K562 (cell line): Measurements from ENCODE around the gene ZNF581. TPM values are rescaled to one million over a fixed set of nuclear protein-coding genes. Genes with fewer than 3 reads are reported as not detected.
A peak's percentile ranks its signal among the peaks of the same experiment; 100 is the strongest.

Source experiments
- BCOR ChIP-seq: fragments of 450-650 bp; IDR thresholded peaks from 2 replicates; pipeline ENCODE4 v1.6.1; 2016
- ETV5 ChIP-seq: sonication (generic); formaldehyde crosslinking; IDR thresholded peaks from 2 replicates; pipeline ENCODE4 v1.4.0; 2020; ENCODE audit warnings: low read depth, mild to moderate bottlenecking, missing genetic modification reagents
- JUNB ChIP-seq: fragments of 450-650 bp; formaldehyde crosslinking; conservative IDR thresholded peaks from 2 replicates; pipeline ENCODE4 v1.4.0; 2020; ENCODE audit warnings: mild to moderate bottlenecking
- MLLT1 ChIP-seq, 2 experiments: fragments of 450-650 bp; IDR thresholded peaks; 2 replicates each; pipeline ENCODE4 v1.6.1; 2016
- NFATC3 ChIP-seq: fragments of 450-650 bp; IDR thresholded peaks from 2 replicates; pipeline ENCODE4 v1.6.1; 2017; ENCODE audit warnings: mild to moderate bottlenecking
- NR2C2 ChIP-seq, 2 experiments: fragments of 200-800 bp in 1 of 2; sonication (Bioruptor generic) in 1 of 2; sonication (generic) in 1 of 2; formaldehyde crosslinking in 1 of 2; IDR thresholded peaks; 2 replicates each; pipeline versions ENCODE4 v1.6.1 to v1.8.0; 2016 to 2022; ENCODE audit warnings: mild to moderate bottlenecking in 1 of 2, missing compliant biosample characterization in 1 of 2, missing genetic modification characterization in 1 of 2, missing genetic modification reagents in 1 of 2
- PHF20 ChIP-seq: fragments of 450-650 bp; IDR thresholded peaks from 2 replicates; pipeline ENCODE4 v1.6.1; 2018; ENCODE audit not compliant: partially characterized antibody
- POLR2AphosphoS5 ChIP-seq: IDR thresholded peaks from 2 replicates; pipeline ENCODE4 v1.6.1; 2011; ENCODE audit warnings: mild to moderate bottlenecking, low read depth, low read length, moderate library complexity; ENCODE audit not compliant: control insufficient read depth, insufficient read depth
- PREB ChIP-seq: sonication (generic); formaldehyde crosslinking; IDR thresholded peaks from 2 replicates; pipeline ENCODE4 v1.8.1; 2023; ENCODE audit warnings: mild to moderate bottlenecking, missing genetic modification reagents
- SAFB ChIP-seq: fragments of 200-400 bp; formaldehyde crosslinking; IDR thresholded peaks from 2 replicates; pipeline ENCODE4 v1.6.1; 2017; ENCODE audit warnings: low read depth, low read length, borderline replicate concordance
- TCF3 ChIP-seq: sonication (generic); formaldehyde crosslinking; IDR thresholded peaks from 2 replicates; pipeline ENCODE4 v1.4.0; 2020; ENCODE audit warnings: mild to moderate bottlenecking, missing genetic modification reagents
- XRCC5 ChIP-seq: fragments of 200-400 bp; formaldehyde crosslinking; IDR thresholded peaks from 2 replicates; pipeline ENCODE4 v1.6.1; 2017; ENCODE audit warnings: low read depth, mild to moderate bottlenecking, low read length
- ZNF133 ChIP-seq: fragments of 250-450 bp; sonication (Bioruptor Pico); IDR thresholded peaks from 2 replicates; pipeline ENCODE4 v1.4.0; 2020; ENCODE audit warnings: mild to moderate bottlenecking
- polyA plus RNA-seq, 8 experiments: library from polyadenylated mRNA; depleted of rRNA in 4 of 8; stranded (reverse) in 5 of 8; unstranded in 3 of 8; fragments of >200 nt; fragmentation: Nextera tagmentation in 2 of 8; fragmentation: Illumina TruSeq in 1 of 8; extraction: Ambion mirVana in 2 of 8; extraction: Trizol in 1 of 8; gene quantifications; 2 replicates each; pipeline versions ENCODE4 v1.2.1 to v1.2.3, GENCODE V29; 2011 to 2014; ENCODE audit warnings: inconsistent platforms in 1 of 8, missing spikeins in 1 of 8
- total RNA-seq, 7 experiments: library from RNA; depleted of rRNA in 6 of 7; stranded (reverse); fragments of >200 nt in 6 of 7; fragmentation: Illumina TruSeq in 2 of 7; extraction: Trizol in 2 of 7; gene quantifications; 2 replicates each; pipeline versions ENCODE4 v1.2.1 to v1.2.3, GENCODE V29; 2011 to 2021; ENCODE audit warnings: low replicate concordance in 1 of 7
- TF ChIP-seq, protein P1 (sequence below): sonication (generic); formaldehyde crosslinking; IDR thresholded peaks from 2 replicates; pipeline ENCODE4 v1.8.0; 2023; ENCODE audit warnings: mild to moderate bottlenecking, missing genetic modification reagents
- TF ChIP-seq, protein P2 (sequence below): sonication (generic); formaldehyde crosslinking; IDR thresholded peaks from 2 replicates; pipeline ENCODE4 v1.8.1; 2023; ENCODE audit warnings: mild to moderate bottlenecking, missing genetic modification reagents
- TF ChIP-seq, protein P3 (sequence below): fragments of 250-450 bp; sonication (Bioruptor Pico); IDR thresholded peaks from 2 replicates; pipeline ENCODE4 v1.5.1; 2021; ENCODE audit warnings: mild to moderate bottlenecking
- TF ChIP-seq, protein P4 (sequence below), 2 experiments: IDR thresholded peaks; 2 replicates each; pipeline ENCODE4 v1.6.1; 2011; ENCODE audit warnings: borderline replicate concordance in 1 of 2, control low read depth in 1 of 2, low read depth in 1 of 2, low read length in 1 of 2, mild to moderate bottlenecking in 1 of 2, mixed read lengths in 1 of 2, moderate library complexity in 1 of 2; ENCODE audit not compliant: insufficient read depth in 1 of 2, insufficient read length in 1 of 2, poor library complexity in 1 of 2, severe bottlenecking in 1 of 2; ENCODE audit errors: extremely low read depth in 1 of 2

Gene ZNF581
- total and polyA plus RNA-seq, 9 of the 15 experiments (the other 6 are each of a cell fraction or from before 2014, with no cell fraction given): 2.4 to 39.4 (median 15.4) TPM

GRCh38 chr19:55605637-55606470 is 37.6 kb upstream of the ZNF581 start, which contains the start of gene ZNF865 (continued):
- TF ChIP-seq, protein P1, sequence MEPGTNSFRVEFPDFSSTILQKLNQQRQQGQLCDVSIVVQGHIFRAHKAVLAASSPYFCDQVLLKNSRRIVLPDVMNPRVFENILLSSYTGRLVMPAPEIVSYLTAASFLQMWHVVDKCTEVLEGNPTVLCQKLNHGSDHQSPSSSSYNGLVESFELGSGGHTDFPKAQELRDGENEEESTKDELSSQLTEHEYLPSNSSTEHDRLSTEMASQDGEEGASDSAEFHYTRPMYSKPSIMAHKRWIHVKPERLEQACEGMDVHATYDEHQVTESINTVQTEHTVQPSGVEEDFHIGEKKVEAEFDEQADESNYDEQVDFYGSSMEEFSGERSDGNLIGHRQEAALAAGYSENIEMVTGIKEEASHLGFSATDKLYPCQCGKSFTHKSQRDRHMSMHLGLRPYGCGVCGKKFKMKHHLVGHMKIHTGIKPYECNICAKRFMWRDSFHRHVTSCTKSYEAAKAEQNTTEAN (CRISPR knock-in tag): peak; percentile 69; the same call in 1 of the 2 replicates
- TF ChIP-seq, protein P2, sequence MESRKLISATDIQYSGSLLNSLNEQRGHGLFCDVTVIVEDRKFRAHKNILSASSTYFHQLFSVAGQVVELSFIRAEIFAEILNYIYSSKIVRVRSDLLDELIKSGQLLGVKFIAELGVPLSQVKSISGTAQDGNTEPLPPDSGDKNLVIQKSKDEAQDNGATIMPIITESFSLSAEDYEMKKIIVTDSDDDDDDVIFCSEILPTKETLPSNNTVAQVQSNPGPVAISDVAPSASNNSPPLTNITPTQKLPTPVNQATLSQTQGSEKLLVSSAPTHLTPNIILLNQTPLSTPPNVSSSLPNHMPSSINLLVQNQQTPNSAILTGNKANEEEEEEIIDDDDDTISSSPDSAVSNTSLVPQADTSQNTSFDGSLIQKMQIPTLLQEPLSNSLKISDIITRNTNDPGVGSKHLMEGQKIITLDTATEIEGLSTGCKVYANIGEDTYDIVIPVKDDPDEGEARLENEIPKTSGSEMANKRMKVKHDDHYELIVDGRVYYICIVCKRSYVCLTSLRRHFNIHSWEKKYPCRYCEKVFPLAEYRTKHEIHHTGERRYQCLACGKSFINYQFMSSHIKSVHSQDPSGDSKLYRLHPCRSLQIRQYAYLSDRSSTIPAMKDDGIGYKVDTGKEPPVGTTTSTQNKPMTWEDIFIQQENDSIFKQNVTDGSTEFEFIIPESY (CRISPR knock-in tag): peak; percentile 21; the same call in 1 of the 2 replicates
- peak; percentile 83; the same call in 1 of the 2 replicates for TF ChIP-seq XRCC5
- TF ChIP-seq NR2C2 (CRISPR knock-in tag; IDR thresholded peaks at IDR 0.05): no peak
- TF ChIP-seq NR2C2 (tag; IDR thresholded peaks at IDR 0.05): peak; percentile 56
- TF ChIP-seq, protein P3, sequence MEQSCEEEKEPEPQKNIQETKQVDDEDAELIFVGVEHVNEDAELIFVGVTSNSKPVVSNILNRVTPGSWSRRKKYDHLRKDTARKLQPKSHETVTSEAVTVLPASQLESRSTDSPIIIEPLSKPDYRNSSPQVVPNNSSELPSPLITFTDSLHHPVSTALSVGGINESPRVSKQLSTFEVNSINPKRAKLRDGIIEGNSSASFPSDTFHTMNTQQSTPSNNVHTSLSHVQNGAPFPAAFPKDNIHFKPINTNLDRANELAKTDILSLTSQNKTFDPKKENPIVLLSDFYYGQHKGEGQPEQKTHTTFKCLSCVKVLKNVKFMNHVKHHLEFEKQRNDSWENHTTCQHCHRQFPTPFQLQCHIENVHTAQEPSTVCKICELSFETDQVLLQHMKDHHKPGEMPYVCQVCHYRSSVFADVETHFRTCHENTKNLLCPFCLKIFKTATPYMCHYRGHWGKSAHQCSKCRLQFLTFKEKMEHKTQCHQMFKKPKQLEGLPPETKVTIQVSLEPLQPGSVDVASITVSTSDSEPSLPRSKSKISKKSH (CRISPR knock-in tag): no peak
- TF ChIP-seq JUNB: no peak
- TF ChIP-seq TCF3 (CRISPR knock-in tag): no peak
- TF ChIP-seq ETV5 (CRISPR knock-in tag): peak; percentile 76; the same call in 1 of the 2 replicates
- TF ChIP-seq NFATC3: no peak
- TF ChIP-seq BCOR: peak; percentile 39; the same call in 1 of the 2 replicates
- no peak for TF ChIP-seq SAFB
- TF ChIP-seq ZNF133 (CRISPR knock-in tag): no peak
- TF ChIP-seq, protein P4, sequence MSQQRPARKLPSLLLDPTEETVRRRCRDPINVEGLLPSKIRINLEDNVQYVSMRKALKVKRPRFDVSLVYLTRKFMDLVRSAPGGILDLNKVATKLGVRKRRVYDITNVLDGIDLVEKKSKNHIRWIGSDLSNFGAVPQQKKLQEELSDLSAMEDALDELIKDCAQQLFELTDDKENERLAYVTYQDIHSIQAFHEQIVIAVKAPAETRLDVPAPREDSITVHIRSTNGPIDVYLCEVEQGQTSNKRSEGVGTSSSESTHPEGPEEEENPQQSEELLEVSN (IDR thresholded peaks at IDR 0.05; ENCODE audit: borderline replicate concordance in 1 of 2, extremely low read depth in 1 of 2, insufficient read depth in 1 of 2, insufficient read length in 1 of 2, low read depth in 1 of 2, low read length in 1 of 2, poor library complexity in 1 of 2, severe bottlenecking in 1 of 2): peak; percentile 65 to 89
- TF ChIP-seq PHF20: no peak
- no peak for TF ChIP-seq PREB (CRISPR knock-in tag)
- TF ChIP-seq MLLT1 (IDR thresholded peaks at IDR 0.05): 0 out of 4 replicates have a peak, but pooled peaks of 1 of the 2 experiments have one; percentile 51
- no peak for TF ChIP-seq POLR2AphosphoS5
